Suppressor macrophage treated with lipopolysaccharide for 1 hour (primary cell): ENCODE measurements around the gene NRBF2.

Experiments
- DNase-seq, 3 donors: peaks; one replicate each; pipeline ENCODE4 v3.0.0-alpha.2; 2020 to 2022

The NRBF2 gene

GRCh38 chr10:63165249-63165648 lies 32.1 kb downstream of the NRBF2 start:
- DNase-seq = no peak

- peak; percentile 72 to 85 (median 80) for DNase-seq
These were observed 33.7 kb downstream of the NRBF2 start for GRCh38 chr10:63166742-63167258.

GRCh38 chr10:63168821-63169462 lies 35.8 kb downstream of the NRBF2 start:
- peak in 1 of 3 donors; percentile 29 for DNase-seq

GRCh38 chr10:63169624-63170023 lies 36.5 kb downstream of the NRBF2 start:
- no peak for DNase-seq

GRCh38 chr10:63171255-63171855 lies 38.2 kb downstream of the NRBF2 start:
- DNase-seq = no peak

GRCh38 chr10:63171926-63172325 lies 38.8 kb downstream of the NRBF2 start:
- no peak for DNase-seq

GRCh38 chr10:63173468-63174232 lies 40.5 kb downstream of the NRBF2 start:
- DNase-seq = peak; percentile 66 to 93 (median 85)

GRCh38 chr10:63175534-63175933 lies 42.4 kb downstream of the NRBF2 start:
- DNase-seq = no peak

GRCh38 chr10:63192826-63193225 lies 59.7 kb downstream of the NRBF2 start:
- no peak for DNase-seq

GRCh38 chr10:63197344-63198092 lies 64.4 kb downstream of the NRBF2 start:
- DNase-seq = no peak

- no peak for DNase-seq
These were observed 66.6 kb downstream of the NRBF2 start for GRCh38 chr10:63199716-63200115.

- no peak for DNase-seq
These were observed 67.3 kb downstream of the NRBF2 start for GRCh38 chr10:63200431-63200830.

- DNase-seq = no peak
These were observed 68.0 kb downstream of the NRBF2 start for GRCh38 chr10:63201118-63201517.
